SK-N-SH treated with all-trans-retinoic acid at 6 μM for 48 hours (cell line): Measurements from ENCODE around the gene CCDC17.

Experiments used
- ATAC-seq: fragments of 200-7000 bp; cut with Tn5 transposase; 3 replicates; pipeline ENCODE4 v1.9.1; 2020; ENCODE audit warnings: mild to moderate bottlenecking, moderate library complexity
- ARNTL ChIP-seq: fragments of 450-650 bp; formaldehyde crosslinking; IDR thresholded peaks from 2 replicates; pipeline ENCODE4 v1.5.0; 2020; ENCODE audit warnings: low read depth, mild to moderate bottlenecking, moderate library complexity, borderline replicate concordance
- BACH2 ChIP-seq: fragments of 250-450 bp; sonication (Bioruptor Pico); IDR thresholded peaks from 2 replicates; pipeline ENCODE4 v1.9.0; 2021; ENCODE audit warnings: mild to moderate bottlenecking, borderline replicate concordance
- CSDC2 ChIP-seq: fragments of 250-450 bp; sonication (Bioruptor Pico); IDR thresholded peaks from 2 replicates; pipeline ENCODE4 v1.5.0; 2020; ENCODE audit warnings: mild to moderate bottlenecking, moderate library complexity
- CSRNP3 ChIP-seq: fragments of 250-450 bp; sonication (Bioruptor Pico); IDR thresholded peaks from 2 replicates; pipeline ENCODE4 v1.5.1; 2021; ENCODE audit warnings: mild to moderate bottlenecking, moderate library complexity
- ESRRG ChIP-seq: fragments of 250-450 bp; sonication (Bioruptor Pico); IDR thresholded peaks from 2 replicates; pipeline ENCODE4 v1.6.1; 2021; ENCODE audit warnings: mild to moderate bottlenecking
- GLIS3 ChIP-seq: fragments of 250-450 bp; sonication (Bioruptor Pico); IDR thresholded peaks from 2 replicates; pipeline ENCODE4 v1.5.0; 2020; ENCODE audit warnings: mild to moderate bottlenecking, moderate library complexity
- ISL1 ChIP-seq: fragments of 250-450 bp; sonication (Bioruptor Pico); IDR thresholded peaks from 2 replicates; pipeline ENCODE4 v2.1.2; 2022; ENCODE audit warnings: mild to moderate bottlenecking, moderate library complexity
- OSR1 ChIP-seq: fragments of 250-450 bp; sonication (Bioruptor Pico); IDR thresholded peaks from 2 replicates; pipeline ENCODE4 v1.8.0; 2022; ENCODE audit warnings: moderate library complexity, mild to moderate bottlenecking, inconsistent platforms
- PATZ1 ChIP-seq: fragments of 250-450 bp; sonication (Bioruptor Pico); IDR thresholded peaks from 2 replicates; pipeline ENCODE4 v1.8.0; 2020; ENCODE audit warnings: mild to moderate bottlenecking, moderate library complexity, borderline replicate concordance
- PPARA ChIP-seq: fragments of 250-450 bp; sonication (Bioruptor Pico); IDR thresholded peaks from 2 replicates; pipeline ENCODE4 v1.5.0; 2020; ENCODE audit warnings: mild to moderate bottlenecking, borderline replicate concordance
- RARB ChIP-seq: fragments of 250-450 bp; sonication (Bioruptor Pico); IDR thresholded peaks from 2 replicates; pipeline ENCODE4 v1.8.0; 2021; ENCODE audit warnings: mild to moderate bottlenecking, moderate library complexity
- SNAI2 ChIP-seq: fragments of 250-450 bp; sonication (Bioruptor Pico); IDR thresholded peaks from 2 replicates; pipeline ENCODE4 v1.5.0; 2020; ENCODE audit warnings: mild to moderate bottlenecking, moderate library complexity
- TCF4 ChIP-seq: fragments of 250-450 bp; sonication (Bioruptor Pico); IDR thresholded peaks from 2 replicates; pipeline ENCODE4 v1.8.0; 2021; ENCODE audit warnings: mild to moderate bottlenecking, moderate library complexity, borderline replicate concordance
- TOX ChIP-seq: fragments of 250-450 bp; sonication (Bioruptor Pico); IDR thresholded peaks from 2 replicates; pipeline ENCODE4 v1.8.0; 2021; ENCODE audit warnings: mild to moderate bottlenecking, moderate library complexity, borderline replicate concordance
- ZC3H10 ChIP-seq: fragments of 250-450 bp; sonication (Bioruptor Pico); IDR thresholded peaks from 2 replicates; pipeline ENCODE4 v1.5.1; 2021; ENCODE audit warnings: mild to moderate bottlenecking, moderate library complexity
- ZFP3 ChIP-seq: fragments of 250-450 bp; sonication (Bioruptor Pico); IDR thresholded peaks from 2 replicates; pipeline ENCODE4 v1.5.0; 2020; ENCODE audit warnings: mild to moderate bottlenecking, moderate library complexity
- ZFP30 ChIP-seq: fragments of 450-650 bp; formaldehyde crosslinking; IDR thresholded peaks from 2 replicates; pipeline ENCODE4 v1.5.0; 2022; ENCODE audit warnings: mild to moderate bottlenecking, moderate library complexity
- ZNF565 ChIP-seq: fragments of 450-650 bp; formaldehyde crosslinking; conservative IDR thresholded peaks from 2 replicates; pipeline ENCODE4 v1.5.0; 2020; ENCODE audit warnings: low read depth, mild to moderate bottlenecking, moderate library complexity
- ZNF70 ChIP-seq: fragments of 450-650 bp; formaldehyde crosslinking; IDR thresholded peaks from 2 replicates; pipeline ENCODE4 v1.5.0; 2020; ENCODE audit warnings: mild to moderate bottlenecking, moderate library complexity
- ZNF8 ChIP-seq: fragments of 450-650 bp; formaldehyde crosslinking; IDR thresholded peaks from 2 replicates; pipeline ENCODE4 v1.5.0; 2020; ENCODE audit warnings: mild to moderate bottlenecking, moderate library complexity
- TF ChIP-seq, protein P1 (sequence below): fragments of 250-450 bp; sonication (Bioruptor Pico); IDR thresholded peaks from 2 replicates; pipeline ENCODE4 v1.5.1; 2020; ENCODE audit warnings: low read depth, mild to moderate bottlenecking, moderate library complexity
- TF ChIP-seq, protein P2 (sequence below): fragments of 250-450 bp; sonication (Bioruptor Pico); IDR thresholded peaks from 2 replicates; pipeline ENCODE4 v1.8.0; 2021; ENCODE audit warnings: low read depth, mild to moderate bottlenecking, moderate library complexity, borderline replicate concordance

CCDC17 gene

GRCh38 chr1:45621895-45622523 is 1.8 kb downstream of the CCDC17 start:
- ATAC-seq: peak; percentile 2; the same call in 1 of the 3 replicates
- no peak for TF ChIP-seq ZFP30 (CRISPR knock-in tag)

- TF ChIP-seq ZNF70 (CRISPR knock-in tag) (no peak), PPARA (CRISPR knock-in tag) (no peak), ZNF8 (CRISPR knock-in tag) (no peak), OSR1 (CRISPR knock-in tag) (no peak)
- TF ChIP-seq, protein P1, sequence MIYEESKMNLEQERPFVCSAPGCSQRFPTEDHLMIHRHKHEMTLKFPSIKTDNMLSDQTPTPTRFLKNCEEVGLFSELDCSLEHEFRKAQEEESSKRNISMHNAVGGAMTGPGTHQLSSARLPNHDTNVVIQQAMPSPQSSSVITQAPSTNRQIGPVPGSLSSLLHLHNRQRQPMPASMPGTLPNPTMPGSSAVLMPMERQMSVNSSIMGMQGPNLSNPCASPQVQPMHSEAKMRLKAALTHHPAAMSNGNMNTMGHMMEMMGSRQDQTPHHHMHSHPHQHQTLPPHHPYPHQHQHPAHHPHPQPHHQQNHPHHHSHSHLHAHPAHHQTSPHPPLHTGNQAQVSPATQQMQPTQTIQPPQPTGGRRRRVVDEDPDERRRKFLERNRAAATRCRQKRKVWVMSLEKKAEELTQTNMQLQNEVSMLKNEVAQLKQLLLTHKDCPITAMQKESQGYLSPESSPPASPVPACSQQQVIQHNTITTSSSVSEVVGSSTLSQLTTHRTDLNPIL (CRISPR knock-in tag): no peak
- peak; percentile 14 for ATAC-seq
These were observed 2.4 kb downstream of the CCDC17 start for GRCh38 chr1:45621501-45621836.

GRCh38 chr1:45620588-45621500 is 3.0 kb downstream of the CCDC17 start:
- peak; percentile 9 for ATAC-seq
- TF ChIP-seq GLIS3 (CRISPR knock-in tag) (no peak), ZC3H10 (no peak), ZNF565 (CRISPR knock-in tag) (no peak), ZFP3 (CRISPR knock-in tag) (no peak), BACH2 (CRISPR knock-in tag) (no peak), PATZ1 (CRISPR knock-in tag) (no peak), ZNF8 (CRISPR knock-in tag) (no peak), ISL1 (CRISPR knock-in tag) (no peak), ZNF70 (CRISPR knock-in tag) (no peak), OSR1 (CRISPR knock-in tag) (no peak), PPARA (CRISPR knock-in tag) (no peak), ZFP30 (CRISPR knock-in tag) (no peak)
- TF ChIP-seq, protein P2, sequence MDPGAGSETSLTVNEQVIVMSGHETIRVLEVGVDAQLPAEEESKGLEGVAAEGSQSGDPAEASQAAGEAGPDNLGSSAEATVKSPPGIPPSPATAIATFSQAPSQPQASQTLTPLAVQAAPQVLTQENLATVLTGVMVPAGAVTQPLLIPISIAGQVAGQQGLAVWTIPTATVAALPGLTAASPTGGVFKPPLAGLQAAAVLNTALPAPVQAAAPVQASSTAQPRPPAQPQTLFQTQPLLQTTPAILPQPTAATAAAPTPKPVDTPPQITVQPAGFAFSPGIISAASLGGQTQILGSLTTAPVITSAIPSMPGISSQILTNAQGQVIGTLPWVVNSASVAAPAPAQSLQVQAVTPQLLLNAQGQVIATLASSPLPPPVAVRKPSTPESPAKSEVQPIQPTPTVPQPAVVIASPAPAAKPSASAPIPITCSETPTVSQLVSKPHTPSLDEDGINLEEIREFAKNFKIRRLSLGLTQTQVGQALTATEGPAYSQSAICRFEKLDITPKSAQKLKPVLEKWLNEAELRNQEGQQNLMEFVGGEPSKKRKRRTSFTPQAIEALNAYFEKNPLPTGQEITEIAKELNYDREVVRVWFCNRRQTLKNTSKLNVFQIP (CRISPR knock-in tag): no peak

DNA sequence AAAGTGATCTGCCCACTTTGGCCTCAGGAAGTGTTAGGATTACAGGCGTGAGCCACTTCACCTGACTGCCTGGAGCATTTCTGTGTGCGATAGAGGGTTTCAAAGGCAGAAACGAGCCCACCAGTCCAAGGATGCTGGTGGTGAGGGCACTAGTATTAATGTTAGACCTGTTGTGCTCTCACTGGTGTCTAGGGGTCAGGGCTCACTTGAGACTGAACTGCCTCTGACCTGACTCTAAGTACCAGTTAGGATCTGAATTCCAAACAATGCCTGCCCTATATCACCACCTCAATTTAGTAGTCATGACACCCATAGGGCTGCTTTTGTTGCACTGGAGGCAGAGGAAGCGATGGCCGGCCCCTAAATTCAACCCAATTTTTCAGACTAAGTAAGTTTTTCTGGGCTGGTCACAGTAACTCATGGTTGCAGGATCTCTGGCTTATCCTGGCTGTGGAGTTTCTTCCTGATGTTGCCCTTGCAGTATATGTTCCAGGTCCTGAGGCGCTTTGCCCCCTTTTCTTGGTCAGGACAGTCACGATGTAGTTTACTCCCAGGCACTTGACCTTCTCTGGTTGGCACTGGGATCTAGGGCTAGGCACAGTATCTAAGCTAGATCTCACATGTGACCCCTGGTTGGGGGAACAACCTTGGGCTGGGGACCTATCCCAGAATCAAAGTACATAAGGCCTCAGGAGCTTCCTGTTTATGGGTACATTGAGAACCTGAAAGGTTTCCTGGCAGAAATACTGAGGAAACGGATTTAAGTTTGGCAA is 4.5 kb downstream of the CCDC17 start:
- ATAC-seq: no peak
- TF ChIP-seq ZFP3 (CRISPR knock-in tag) (no peak), TCF4 (CRISPR knock-in tag) (no peak), BACH2 (CRISPR knock-in tag) (no peak), ESRRG (CRISPR knock-in tag) (no peak), PATZ1 (CRISPR knock-in tag) (no peak), CSDC2 (no peak), SNAI2 (CRISPR knock-in tag) (no peak), ARNTL (CRISPR knock-in tag) (no peak), ZFP30 (CRISPR knock-in tag) (no peak), TOX (CRISPR knock-in tag) (no peak), RARB (CRISPR knock-in tag) (no peak), CSRNP3 (CRISPR knock-in tag) (no peak), GLIS3 (CRISPR knock-in tag) (no peak)
- TF ChIP-seq, protein P1 (CRISPR knock-in tag): no peak
- TF ChIP-seq, protein P2 (CRISPR knock-in tag): no peak
